Thyroid gland (tissue), 4 donors: ENCODE results near the gene C16orf86.

Experiments
- POLR2A ChIP-seq, 2 donors: fragments of 450-650 bp; IDR thresholded peaks; one replicate each; pipeline ENCODE4 v1.6.1; 2017; ENCODE audit warnings: antibody characterized with exemption in 2 of 2, mild to moderate bottlenecking in 2 of 2, moderate library complexity in 1 of 2
- TF ChIP-seq, protein P1 (sequence below), 6 experiments: fragments of 200-600 bp in 3 of 6; fragments of 450-650 bp in 3 of 6; sonication (generic) in 3 of 6; IDR thresholded peaks; one replicate each; pipeline ENCODE4 v1.5.1; 2016 to 2019; ENCODE audit warnings: antibody characterized with exemption in 6 of 6, mild to moderate bottlenecking in 2 of 6, inconsistent platforms in 1 of 6, moderate library complexity in 1 of 6

DNA sequence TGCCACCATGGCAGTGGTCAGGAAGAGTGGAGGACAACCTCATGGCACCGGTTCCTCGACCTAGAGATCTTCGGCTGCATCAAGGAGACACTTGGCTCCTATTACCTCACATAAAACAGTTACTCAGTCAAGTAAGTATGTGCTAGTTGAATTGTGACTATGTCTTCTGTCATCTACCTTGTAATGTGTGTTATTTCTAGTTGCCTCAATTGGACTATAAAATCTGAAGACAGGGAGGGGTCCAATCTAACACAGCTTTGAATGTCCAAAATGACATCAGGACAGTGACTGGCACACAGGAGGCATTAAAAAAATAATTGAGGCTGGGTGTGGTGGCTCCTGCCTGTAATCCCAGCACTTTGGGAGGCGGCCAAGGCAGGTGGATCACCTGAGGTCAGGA is 17.2 kb downstream of the C16orf86 start:
- TF ChIP-seq, protein P1, sequence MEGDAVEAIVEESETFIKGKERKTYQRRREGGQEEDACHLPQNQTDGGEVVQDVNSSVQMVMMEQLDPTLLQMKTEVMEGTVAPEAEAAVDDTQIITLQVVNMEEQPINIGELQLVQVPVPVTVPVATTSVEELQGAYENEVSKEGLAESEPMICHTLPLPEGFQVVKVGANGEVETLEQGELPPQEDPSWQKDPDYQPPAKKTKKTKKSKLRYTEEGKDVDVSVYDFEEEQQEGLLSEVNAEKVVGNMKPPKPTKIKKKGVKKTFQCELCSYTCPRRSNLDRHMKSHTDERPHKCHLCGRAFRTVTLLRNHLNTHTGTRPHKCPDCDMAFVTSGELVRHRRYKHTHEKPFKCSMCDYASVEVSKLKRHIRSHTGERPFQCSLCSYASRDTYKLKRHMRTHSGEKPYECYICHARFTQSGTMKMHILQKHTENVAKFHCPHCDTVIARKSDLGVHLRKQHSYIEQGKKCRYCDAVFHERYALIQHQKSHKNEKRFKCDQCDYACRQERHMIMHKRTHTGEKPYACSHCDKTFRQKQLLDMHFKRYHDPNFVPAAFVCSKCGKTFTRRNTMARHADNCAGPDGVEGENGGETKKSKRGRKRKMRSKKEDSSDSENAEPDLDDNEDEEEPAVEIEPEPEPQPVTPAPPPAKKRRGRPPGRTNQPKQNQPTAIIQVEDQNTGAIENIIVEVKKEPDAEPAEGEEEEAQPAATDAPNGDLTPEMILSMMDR (IDR thresholded peaks at IDR 0.05): no peak
- TF ChIP-seq POLR2A (IDR thresholded peaks at IDR 0.05): no peak
